OCI-LY1 (cell line): ENCODE data around the gene MFNG.

Source experiments
- H2AFZ ChIP-seq: fragments of 200-600 bp; sonication (generic), shearing (Covaris generic); 2 replicates; pipeline ENCODE4 v1.6.0; 2014; ENCODE audit warnings: antibody characterized with exemption, mild to moderate bottlenecking, low read length
- H3F3A ChIP-seq: fragments of 200-600 bp; sonication (generic), shearing (Covaris generic); 2 replicates; pipeline ENCODE4 v1.6.0; 2014; ENCODE audit warnings: mild to moderate bottlenecking, antibody characterized with exemption, low read length, moderate library complexity; ENCODE audit not compliant: insufficient read depth
- H3K27ac ChIP-seq: fragments of 200-600 bp; sonication (generic); 2 replicates; pipeline ENCODE4 v1.5.1; 2014; ENCODE audit warnings: low read length, mixed run types, mild to moderate bottlenecking, low read depth; ENCODE audit not compliant: poor library complexity, severe bottlenecking
- H3K27me3 ChIP-seq: fragments of 200-600 bp; sonication (generic); 2 replicates; pipeline ENCODE4 v1.6.0; 2014; ENCODE audit warnings: antibody characterized with exemption, mild to moderate bottlenecking, low read length, moderate library complexity; ENCODE audit not compliant: insufficient read depth
- H3K36me3 ChIP-seq: fragments of 200-600 bp; sonication (generic); 2 replicates; pipeline ENCODE4 v1.6.1; 2014; ENCODE audit warnings: mild to moderate bottlenecking, antibody characterized with exemption, low read length, moderate library complexity, mixed read lengths; ENCODE audit not compliant: insufficient read depth
- H3K4me1 ChIP-seq: fragments of 200-600 bp; sonication (generic); 2 replicates; pipeline ENCODE4 v1.5.1; 2014; ENCODE audit warnings: mild to moderate bottlenecking, low read length, moderate library complexity; ENCODE audit not compliant: insufficient read depth, severe bottlenecking
- H3K4me2 ChIP-seq: fragments of 200-600 bp; sonication (generic), shearing (Covaris generic); 2 replicates; pipeline ENCODE4 v1.6.1; 2014; ENCODE audit warnings: low read length
- H3K4me3 ChIP-seq: fragments of 200-600 bp; sonication (generic); 2 replicates; pipeline ENCODE4 v1.5.1; 2014; ENCODE audit warnings: low read length, low read depth, mild to moderate bottlenecking, mixed read lengths; ENCODE audit not compliant: poor library complexity, severe bottlenecking
- H3K79me2 ChIP-seq: fragments of 200-600 bp; shearing (Covaris generic); 2 replicates; pipeline ENCODE4 v1.6.1; 2016; ENCODE audit warnings: mixed run types, low read length, mixed read lengths; ENCODE audit not compliant: insufficient read depth
- H3K9ac ChIP-seq: fragments of 200-600 bp; sonication (generic), shearing (Covaris generic); 2 replicates; pipeline ENCODE4 v1.6.1; 2014; ENCODE audit warnings: mild to moderate bottlenecking, low read length, mixed read lengths
- H3K9me2 ChIP-seq: fragments of 200-600 bp; sonication (generic), shearing (Covaris generic); 2 replicates; pipeline ENCODE4 v1.6.1; 2014; ENCODE audit warnings: low read depth, mild to moderate bottlenecking, low read length, mixed read lengths
- H3K9me3 ChIP-seq: fragments of 200-600 bp; shearing (Covaris generic); 2 replicates; pipeline ENCODE4 v1.6.1; 2014; ENCODE audit warnings: low read length, mixed read lengths
- H4K20me1 ChIP-seq: fragments of 200-600 bp; sonication (generic), shearing (Covaris generic); 2 replicates; pipeline ENCODE4 v1.6.0; 2016; ENCODE audit warnings: mild to moderate bottlenecking, low read length; ENCODE audit not compliant: insufficient read depth
- EZH2 ChIP-seq: fragments of 200-600 bp; sonication (generic), shearing (Covaris generic); IDR thresholded peaks from 2 replicates; pipeline ENCODE4 v1.8.0; 2017; ENCODE audit warnings: borderline replicate concordance, mixed run types, mild to moderate bottlenecking, antibody characterized with exemption, low read length, moderate library complexity, mixed read lengths
- TF ChIP-seq, protein P1 (sequence below): fragments of 200-600 bp; sonication (generic), shearing (Covaris generic); IDR thresholded peaks from 2 replicates; pipeline ENCODE4 v1.5.1; 2017; ENCODE audit warnings: mild to moderate bottlenecking, antibody characterized with exemption, low read length, moderate library complexity, mixed read lengths

MFNG gene

DNA sequence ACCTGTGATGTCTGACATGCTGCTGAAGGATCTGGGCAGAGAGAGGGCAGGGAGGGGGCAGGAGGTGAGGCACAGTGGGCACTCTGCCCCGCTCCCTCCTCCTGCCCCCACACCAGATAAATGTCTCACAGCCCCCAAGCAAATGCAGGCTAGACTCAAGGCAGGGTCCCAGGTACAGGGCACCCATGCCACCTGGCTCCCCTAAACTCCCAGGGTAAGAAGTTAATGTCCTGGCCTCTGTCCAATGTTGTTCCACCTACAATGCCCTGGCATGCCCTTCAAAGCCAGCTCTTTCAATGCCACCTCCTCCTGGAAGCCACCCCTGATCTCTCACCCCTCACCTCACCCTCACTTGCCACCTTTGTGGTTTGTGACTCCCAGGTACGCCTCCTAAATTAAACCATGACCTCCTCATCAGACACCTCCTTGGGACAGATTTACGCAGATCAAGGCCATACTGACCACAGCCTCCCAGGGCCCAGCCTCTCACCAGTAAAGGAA lies 17.0 kb upstream of the MFNG start:
- no peak overlapping the region for H3K9ac ChIP-seq
- peaks cover 7% of the 10 kb centered on the region for H3K27me3 ChIP-seq
- no peaks in the 10 kb centered on the region for H3K9me2 ChIP-seq
- H3K4me3 ChIP-seq = no peak overlapping the region
- H2AFZ ChIP-seq = no peak overlapping the region
- no peak overlapping the region for H3K4me2 ChIP-seq
- no peaks in the 10 kb centered on the region for H4K20me1 ChIP-seq
- H3K79me2 ChIP-seq = no peaks in the 10 kb centered on the region
- H3K27ac ChIP-seq = no peak overlapping the region
- peaks cover under 1% of the 10 kb centered on the region for H3K4me1 ChIP-seq
- TF ChIP-seq, protein P1, sequence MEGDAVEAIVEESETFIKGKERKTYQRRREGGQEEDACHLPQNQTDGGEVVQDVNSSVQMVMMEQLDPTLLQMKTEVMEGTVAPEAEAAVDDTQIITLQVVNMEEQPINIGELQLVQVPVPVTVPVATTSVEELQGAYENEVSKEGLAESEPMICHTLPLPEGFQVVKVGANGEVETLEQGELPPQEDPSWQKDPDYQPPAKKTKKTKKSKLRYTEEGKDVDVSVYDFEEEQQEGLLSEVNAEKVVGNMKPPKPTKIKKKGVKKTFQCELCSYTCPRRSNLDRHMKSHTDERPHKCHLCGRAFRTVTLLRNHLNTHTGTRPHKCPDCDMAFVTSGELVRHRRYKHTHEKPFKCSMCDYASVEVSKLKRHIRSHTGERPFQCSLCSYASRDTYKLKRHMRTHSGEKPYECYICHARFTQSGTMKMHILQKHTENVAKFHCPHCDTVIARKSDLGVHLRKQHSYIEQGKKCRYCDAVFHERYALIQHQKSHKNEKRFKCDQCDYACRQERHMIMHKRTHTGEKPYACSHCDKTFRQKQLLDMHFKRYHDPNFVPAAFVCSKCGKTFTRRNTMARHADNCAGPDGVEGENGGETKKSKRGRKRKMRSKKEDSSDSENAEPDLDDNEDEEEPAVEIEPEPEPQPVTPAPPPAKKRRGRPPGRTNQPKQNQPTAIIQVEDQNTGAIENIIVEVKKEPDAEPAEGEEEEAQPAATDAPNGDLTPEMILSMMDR = no peak
- TF ChIP-seq EZH2 = no peak
- H3K9me3 ChIP-seq = no peaks in the 10 kb centered on the region
- no peaks in the 10 kb centered on the region for H3F3A ChIP-seq
- H3K36me3 ChIP-seq = no peaks in the 10 kb centered on the region

DNA sequence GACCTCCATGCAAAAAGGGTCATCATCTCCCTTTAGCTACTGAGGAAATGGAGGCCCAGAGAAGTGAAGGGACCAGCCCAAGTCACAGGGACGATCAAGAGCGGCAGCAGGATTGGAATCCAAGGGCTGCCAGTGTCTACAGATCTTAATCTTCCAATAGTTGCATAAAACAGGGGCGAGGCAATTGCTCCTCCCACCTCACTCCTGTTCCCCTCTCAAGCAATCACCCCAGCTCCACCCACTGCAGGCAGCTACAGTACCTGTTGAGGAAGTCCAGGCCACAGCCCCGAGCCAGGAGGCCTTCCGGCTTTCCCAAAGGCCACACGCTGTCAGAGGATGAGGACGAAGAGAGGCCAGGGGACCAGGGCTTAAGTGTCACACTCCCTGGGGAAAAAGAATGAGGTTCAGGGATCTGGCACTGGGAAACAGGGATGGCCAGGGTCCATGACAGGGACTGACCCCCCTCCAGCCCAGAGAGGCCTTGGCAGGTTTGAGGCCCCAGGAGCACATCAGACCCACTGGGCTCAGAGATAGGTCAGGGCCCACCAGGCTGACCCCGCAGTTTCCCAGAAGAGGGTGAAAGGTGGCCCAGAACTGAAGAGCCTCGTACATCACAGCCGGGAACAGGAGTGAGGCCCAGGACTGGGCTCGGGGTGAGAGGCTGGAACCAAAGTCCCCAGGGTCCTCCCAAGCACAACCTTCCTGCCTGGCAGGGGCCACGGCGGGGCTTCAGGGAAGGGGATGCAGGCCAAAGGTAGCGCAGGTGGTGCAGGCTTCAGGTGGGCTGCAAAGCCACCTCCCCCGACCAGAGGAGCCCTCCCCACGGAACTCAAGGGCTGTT lies 16.4 kb upstream of the MFNG start:
- no peaks in the 10 kb centered on the region for H4K20me1 ChIP-seq
- H3K27me3 ChIP-seq = peaks cover 7% of the 10 kb centered on the region
- H3K9me3 ChIP-seq = no peaks in the 10 kb centered on the region
- H3K79me2 ChIP-seq = no peaks in the 10 kb centered on the region
- H3K4me2 ChIP-seq = no peak overlapping the region
- H3K36me3 ChIP-seq = no peaks in the 10 kb centered on the region
- TF ChIP-seq, protein P1 = no peak
- no peak for TF ChIP-seq EZH2
- H3K9me2 ChIP-seq = no peaks in the 10 kb centered on the region
- peaks cover 6% of the 10 kb centered on the region for H3K4me1 ChIP-seq
- no peak overlapping the region for H3K4me3 ChIP-seq
- no peak overlapping the region for H3K27ac ChIP-seq
- H3K9ac ChIP-seq = no peak overlapping the region
- H3F3A ChIP-seq = no peaks in the 10 kb centered on the region
- H2AFZ ChIP-seq = no peak overlapping the region

- no peaks in the 10 kb centered on the region for H3K36me3 ChIP-seq
Measured at GRCh38 chr22:37501610-37502341, 15.6 kb upstream of the MFNG start.

More at GRCh38 chr22:37501610-37502341, 15.6 kb upstream of the MFNG start:
- Histone ChIP-seq H3K9me2 (no peaks in the 10 kb centered on the region), H3K9me3 (no peaks in the 10 kb centered on the region), H3K27me3 (peaks cover 7% of the 10 kb centered on the region; the same call in 1 of the 2 replicates), H3K9ac (no peak overlapping the region), H3K79me2 (no peaks in the 10 kb centered on the region), H4K20me1 (no peaks in the 10 kb centered on the region), H2AFZ (no peak overlapping the region), H3K4me2 (no peak overlapping the region), H3K4me3 (no peak overlapping the region), H3K4me1 (peaks cover 6% of the 10 kb centered on the region), H3F3A (no peaks in the 10 kb centered on the region), H3K27ac (no peak overlapping the region)
- no peak for TF ChIP-seq EZH2
- TF ChIP-seq, protein P1 = no peak
